ENCODE data around the gene MAGI3. TPM values are rescaled to one million over a fixed set of nuclear protein-coding genes. Genes with fewer than 3 reads are reported as not detected.
"Not testable (repeated sequence)": the region's sequence is repeated elsewhere in the genome, so short reads cannot be mapped to it uniquely, and the experiment has no call there.

Gene MAGI3
- total and polyA plus RNA-seq, 4 donors, result 3.0 to 28.8 (median 7.5) TPM

- TF ChIP-seq ZBTB33 (IDR thresholded peaks at IDR 0.05), result no peak
- no peak for TF ChIP-seq YY1 (IDR thresholded peaks at IDR 0.05)
- no peak for TF ChIP-seq SP1 (IDR thresholded peaks at IDR 0.05)
- TF ChIP-seq GABPA (IDR thresholded peaks at IDR 0.05 in 1 of 2, conservative IDR thresholded peaks at IDR 0.05 in 1 of 2), result no peak
- no peak for TF ChIP-seq NR2F2 (IDR thresholded peaks at IDR 0.05)
- TF ChIP-seq TAF1 (conservative IDR thresholded peaks at IDR 0.05), result no peak
These were observed 25.2 kb downstream of the MAGI3 start (continued) for GRCh38 chr1:113415310-113416070.

- not testable (repeated sequence) for DNase-seq (ENCODE audit: low spot score)
These were observed 25.8 kb downstream of the MAGI3 start for GRCh38 chr1:113416071-113416470.

GRCh38 chr1:113416496-113416895 lies 26.2 kb downstream of the MAGI3 start:
- no peaks in the 10 kb centered on the region for H3K27me3 ChIP-seq (ENCODE audit: control insufficient read depth in 4 of 4, insufficient read depth in 4 of 4, low read length in 3 of 4)
- 88% methylated on average over 2 of the region's 2 CpGs for WGBS
- H3K4me3 ChIP-seq (ENCODE audit: low read depth in 1 of 3, low read length in 3 of 3), result no peak overlapping the region
- no peak overlapping the region for H3K9ac ChIP-seq (ENCODE audit: low read depth in 1 of 2, low read length in 2 of 2)
- H3K4me1 ChIP-seq (ENCODE audit: control insufficient read depth in 4 of 4, insufficient read depth in 4 of 4, low read length in 3 of 4), result peaks cover 0 to 5% (median 3%) of the 10 kb centered on the region in 4 donors
- H3K27ac ChIP-seq (ENCODE audit: low read depth in 1 of 2, low read length in 2 of 2), result no peak overlapping the region
- DNase-seq (ENCODE audit: low spot score), result no peak
- H3K36me3 ChIP-seq (ENCODE audit: control insufficient read depth in 4 of 4, insufficient read depth in 3 of 4, low read depth in 1 of 4, low read length in 3 of 4), result no peaks in the 10 kb centered on the region
- TF ChIP-seq YY1 (IDR thresholded peaks at IDR 0.05) (no peak), EGR1 (IDR thresholded peaks at IDR 0.05; ENCODE audit: low read depth in 2 of 2) (no peak)
- H3K9me3 ChIP-seq (ENCODE audit: control insufficient read depth in 4 of 4, low read length in 3 of 4), result no peaks in the 10 kb centered on the region

More at GRCh38 chr1:113416071-113416470, 25.8 kb downstream of the MAGI3 start:
- H3K9me3 ChIP-seq (ENCODE audit: control insufficient read depth in 4 of 4, low read length in 3 of 4); H3K4me3 ChIP-seq (ENCODE audit: low read depth in 1 of 3, low read length in 3 of 3); H3K4me1 ChIP-seq (ENCODE audit: control insufficient read depth in 4 of 4, insufficient read depth in 4 of 4, low read length in 3 of 4); H3K36me3 ChIP-seq (ENCODE audit: control insufficient read depth in 4 of 4, insufficient read depth in 3 of 4, low read depth in 1 of 4, low read length in 3 of 4); H3K27ac ChIP-seq (ENCODE audit: low read depth in 1 of 2, low read length in 2 of 2); H3K27me3 ChIP-seq (ENCODE audit: control insufficient read depth in 4 of 4, insufficient read depth in 4 of 4, low read length in 3 of 4); H3K9ac ChIP-seq (ENCODE audit: low read depth in 1 of 2, low read length in 2 of 2): not testable (repeated sequence)

- no peak overlapping the region for H3K4me3 ChIP-seq (ENCODE audit: low read depth in 1 of 3, low read length in 3 of 3)
- H3K36me3 ChIP-seq (ENCODE audit: control insufficient read depth in 4 of 4, insufficient read depth in 3 of 4, low read depth in 1 of 4, low read length in 3 of 4), result no peaks in the 10 kb centered on the region
- peaks cover 0 to 2% (median 0%) of the 10 kb centered on the region in 4 donors for H3K4me1 ChIP-seq (ENCODE audit: control insufficient read depth in 4 of 4, insufficient read depth in 4 of 4, low read length in 3 of 4)
- peaks cover 0 to 4% (median 2%) of the 10 kb centered on the region in 4 donors for H3K9me3 ChIP-seq (ENCODE audit: control insufficient read depth in 4 of 4, low read length in 3 of 4)
- no peaks in the 10 kb centered on the region for H3K27me3 ChIP-seq (ENCODE audit: control insufficient read depth in 4 of 4, insufficient read depth in 4 of 4, low read length in 3 of 4)
- no peak overlapping the region for H3K9ac ChIP-seq (ENCODE audit: low read depth in 1 of 2, low read length in 2 of 2)
- DNase-seq (ENCODE audit: low spot score), result no peak
- H3K27ac ChIP-seq (ENCODE audit: low read depth in 1 of 2, low read length in 2 of 2), result no peak overlapping the region
- 96% methylated on average over 26 of the region's 26 CpGs for WGBS
- TF ChIP-seq YY1 (IDR thresholded peaks at IDR 0.05), result no peak
- no peak for TF ChIP-seq RAD21 (IDR thresholded peaks at IDR 0.05)
- no peak for TF ChIP-seq SP1 (IDR thresholded peaks at IDR 0.05)
- no peak for TF ChIP-seq ZBTB33 (IDR thresholded peaks at IDR 0.05)
- TF ChIP-seq TAF1 (conservative IDR thresholded peaks at IDR 0.05), result no peak
- TF ChIP-seq HNF4G (IDR thresholded peaks at IDR 0.05), result no peak
- no peak for TF ChIP-seq ATF3 (IDR thresholded peaks at IDR 0.05)
- no peak for TF ChIP-seq RXRA (IDR thresholded peaks at IDR 0.05)
- no peak for TF ChIP-seq JUND (IDR thresholded peaks at IDR 0.05)
- TF ChIP-seq HNF4A (conservative IDR thresholded peaks at IDR 0.05), result no peak
- TF ChIP-seq CTCF (IDR thresholded peaks at IDR 0.05; ENCODE audit: low read depth, low read length, missing input control), result no peak
- no peak for TF ChIP-seq EGR1 (IDR thresholded peaks at IDR 0.05; ENCODE audit: low read depth in 2 of 2)
- TF ChIP-seq FOXA2 (IDR thresholded peaks at IDR 0.05), result no peak
- no peak for TF ChIP-seq FOXA1 (IDR thresholded peaks at IDR 0.05)
- TF ChIP-seq NR2F2 (IDR thresholded peaks at IDR 0.05), result no peak
These were observed 32.2 kb downstream of the MAGI3 start for GRCh38 chr1:113422315-113423068.

Data from liver (tissue), 9 donors.